HepG2 (cell line): Measurements from ENCODE around the gene NGEF. TPM values are rescaled to one million over a fixed set of nuclear protein-coding genes. Genes with fewer than 3 reads are reported as not detected.
A peak's percentile ranks its signal among the peaks of the same experiment; 100 is the strongest.

ENCODE experiments used
- FOXA3 ChIP-seq: IDR thresholded peaks from 2 replicates; pipeline ENCODE4 v1.6.1; 2016; ENCODE audit warnings: missing genetic modification reagents, missing compliant biosample characterization
- HDAC1 ChIP-seq: sonication (generic); formaldehyde crosslinking; IDR thresholded peaks from 2 replicates; pipeline ENCODE4 v1.5.1; 2020; ENCODE audit warnings: mild to moderate bottlenecking, missing genetic modification reagents
- HOMEZ ChIP-seq: IDR thresholded peaks from 2 replicates; pipeline ENCODE4 v1.6.1; 2016; ENCODE audit warnings: low read depth
- HOXA9 ChIP-seq: sonication (generic); formaldehyde crosslinking; IDR thresholded peaks from 2 replicates; pipeline ENCODE4 v1.8.1; 2022; ENCODE audit warnings: missing genetic modification reagents, mild to moderate bottlenecking, moderate library complexity, borderline replicate concordance
- JUN ChIP-seq: sonication (generic); formaldehyde crosslinking; IDR thresholded peaks from 2 replicates; pipeline ENCODE4 v1.4.0; 2020; ENCODE audit warnings: mild to moderate bottlenecking, missing genetic modification reagents
- MAZ ChIP-seq, 2 experiments: sonication (generic) in 1 of 2; formaldehyde crosslinking in 1 of 2; IDR thresholded peaks; 2 replicates each; pipeline versions ENCODE4 v1.5.0 to v1.6.1; 2012 to 2020; ENCODE audit warnings: low read depth in 2 of 2, mild to moderate bottlenecking in 2 of 2, borderline replicate concordance in 1 of 2, improper control_type of control experiment in 1 of 2, low read length in 1 of 2, missing genetic modification reagents in 1 of 2, moderate library complexity in 1 of 2
- PAX8 ChIP-seq: sonication (generic); formaldehyde crosslinking; IDR thresholded peaks from 2 replicates; pipeline ENCODE4 v1.8.0; 2022; ENCODE audit warnings: mild to moderate bottlenecking, missing genetic modification reagents, borderline replicate concordance
- PAXIP1 ChIP-seq: sonication (generic); formaldehyde crosslinking; conservative IDR thresholded peaks from 2 replicates; pipeline ENCODE4 v1.4.0; 2020; ENCODE audit warnings: mild to moderate bottlenecking, missing genetic modification reagents, moderate library complexity
- RXRA ChIP-seq: sonication (generic); formaldehyde crosslinking; IDR thresholded peaks from 2 replicates; pipeline ENCODE4 v1.5.1; 2020; ENCODE audit warnings: missing genetic modification reagents
- ZBTB42 ChIP-seq: sonication (generic); formaldehyde crosslinking; IDR thresholded peaks from 2 replicates; pipeline ENCODE4 v1.5.0; 2020; ENCODE audit warnings: mild to moderate bottlenecking, missing genetic modification reagents
- ZFP36L2 ChIP-seq: sonication (generic); formaldehyde crosslinking; IDR thresholded peaks from 2 replicates; pipeline ENCODE4 v1.4.0; 2020; ENCODE audit warnings: missing genetic modification reagents
- ZHX1 ChIP-seq: sonication (generic); formaldehyde crosslinking; IDR thresholded peaks from 2 replicates; pipeline ENCODE4 v1.8.1; 2022; ENCODE audit warnings: low read depth, mild to moderate bottlenecking, missing genetic modification reagents
- ZNF121 ChIP-seq: sonication (generic); formaldehyde crosslinking; IDR thresholded peaks from 2 replicates; pipeline ENCODE4 v1.5.0; 2020; ENCODE audit warnings: mild to moderate bottlenecking, missing genetic modification reagents
- ZNF431 ChIP-seq: sonication (generic); formaldehyde crosslinking; IDR thresholded peaks from 2 replicates; pipeline ENCODE4 v1.9.0; 2022; ENCODE audit warnings: missing genetic modification reagents, low read depth, mild to moderate bottlenecking, borderline replicate concordance
- ZNF607 ChIP-seq: sonication (generic); formaldehyde crosslinking; IDR thresholded peaks from 2 replicates; pipeline ENCODE4 v1.5.1; 2020; ENCODE audit warnings: missing genetic modification reagents, mild to moderate bottlenecking, borderline replicate concordance
- ZNF687 ChIP-seq: sonication (generic); formaldehyde crosslinking; IDR thresholded peaks from 2 replicates; pipeline ENCODE4 v1.5.1; 2020; ENCODE audit warnings: mild to moderate bottlenecking, missing genetic modification reagents, moderate library complexity
- ZNF772 ChIP-seq: sonication (generic); formaldehyde crosslinking; IDR thresholded peaks from 2 replicates; pipeline ENCODE4 v1.5.0; 2020; ENCODE audit warnings: mild to moderate bottlenecking, missing genetic modification reagents
- polyA plus RNA-seq, 8 experiments: library from polyadenylated mRNA; depleted of rRNA in 3 of 8; stranded (reverse) in 7 of 8; unstranded in 1 of 8; fragments of >200 nt; fragmentation: Illumina TruSeq in 4 of 8; extraction: Trizol in 4 of 8; gene quantifications; 2 replicates each; pipeline versions ENCODE4 v1.2.1 to v1.2.3, GENCODE V29; 2011 to 2016; ENCODE audit warnings: low read depth in 4 of 8, missing spikeins in 1 of 8, mixed read lengths in 1 of 8; ENCODE audit not compliant: insufficient read depth in 1 of 8
- total RNA-seq, 5 experiments: library from RNA; depleted of rRNA; stranded (reverse); fragments of >200 nt; fragmentation: Illumina TruSeq; extraction: Trizol; gene quantifications; 2 replicates each; pipeline ENCODE4 v1.2.3, GENCODE V29; 2016; ENCODE audit warnings: low read depth in 1 of 5

Gene NGEF
- total and polyA plus RNA-seq, 2 of the 13 experiments (the other 11 are each of a cell fraction or from before 2014, with no cell fraction given), result 14.4 to 36.9 TPM

GRCh38 chr2:233059547-233059796 is 46.4 kb upstream of the NGEF start (continued):
- TF ChIP-seq ZHX1 (CRISPR knock-in tag) (no peak), HOXA9 (CRISPR knock-in tag) (no peak), ZFP36L2 (CRISPR knock-in tag) (no peak), ZNF121 (CRISPR knock-in tag) (no peak), RXRA (CRISPR knock-in tag) (peak; percentile 86), ZNF687 (CRISPR knock-in tag) (no peak), HDAC1 (CRISPR knock-in tag) (0 out of 2 replicates have a peak, but pooled peaks have one; percentile 36), ZBTB42 (CRISPR knock-in tag) (0 out of 2 replicates have a peak, but pooled peaks have one; percentile 29), HOMEZ (peak; percentile 64; the same call in 1 of the 2 replicates), ZNF772 (no peak; the same call in 1 of the 2 replicates), JUN (no peak), PAX8 (CRISPR knock-in tag) (0 out of 2 replicates have a peak, but pooled peaks have one; percentile 55), PAXIP1 (CRISPR knock-in tag) (peak; percentile 32; the same call in 1 of the 2 replicates), ZNF607 (CRISPR knock-in tag) (no peak), MAZ (IDR thresholded peaks at IDR 0.05; ENCODE audit: borderline replicate concordance, low read depth, low read length) (0 out of 2 replicates have a peak, but pooled peaks have one; percentile 27), MAZ (CRISPR knock-in tag; IDR thresholded peaks at IDR 0.05; ENCODE audit: low read depth) (0 out of 2 replicates have a peak, but pooled peaks have one; percentile 17), ZNF431 (CRISPR knock-in tag) (no peak), FOXA3 (0 out of 2 replicates have a peak, but pooled peaks have one; percentile 19)
